ENCODE data around the gene JAZF1.

DNA sequence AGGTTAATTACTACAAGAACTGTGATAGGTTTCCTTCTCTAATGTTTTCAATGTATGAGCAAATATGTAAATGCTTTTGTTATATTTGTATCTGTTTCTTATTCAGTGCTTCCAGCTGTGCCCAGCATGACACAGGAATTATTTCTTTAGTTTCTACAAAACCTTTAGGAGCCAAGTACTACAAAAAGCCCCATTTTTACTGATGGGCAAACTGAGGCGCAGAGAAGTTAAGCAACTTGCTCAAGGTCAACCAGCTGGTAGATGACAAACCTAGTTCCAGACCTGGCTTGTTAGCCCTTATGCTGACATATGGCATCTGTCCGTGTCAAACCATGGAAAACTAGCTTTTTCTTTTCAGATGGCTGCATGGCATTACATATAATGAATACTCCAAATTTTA is 134.6 kb downstream of the JAZF1 start:
- TF ChIP-seq, protein P1, sequence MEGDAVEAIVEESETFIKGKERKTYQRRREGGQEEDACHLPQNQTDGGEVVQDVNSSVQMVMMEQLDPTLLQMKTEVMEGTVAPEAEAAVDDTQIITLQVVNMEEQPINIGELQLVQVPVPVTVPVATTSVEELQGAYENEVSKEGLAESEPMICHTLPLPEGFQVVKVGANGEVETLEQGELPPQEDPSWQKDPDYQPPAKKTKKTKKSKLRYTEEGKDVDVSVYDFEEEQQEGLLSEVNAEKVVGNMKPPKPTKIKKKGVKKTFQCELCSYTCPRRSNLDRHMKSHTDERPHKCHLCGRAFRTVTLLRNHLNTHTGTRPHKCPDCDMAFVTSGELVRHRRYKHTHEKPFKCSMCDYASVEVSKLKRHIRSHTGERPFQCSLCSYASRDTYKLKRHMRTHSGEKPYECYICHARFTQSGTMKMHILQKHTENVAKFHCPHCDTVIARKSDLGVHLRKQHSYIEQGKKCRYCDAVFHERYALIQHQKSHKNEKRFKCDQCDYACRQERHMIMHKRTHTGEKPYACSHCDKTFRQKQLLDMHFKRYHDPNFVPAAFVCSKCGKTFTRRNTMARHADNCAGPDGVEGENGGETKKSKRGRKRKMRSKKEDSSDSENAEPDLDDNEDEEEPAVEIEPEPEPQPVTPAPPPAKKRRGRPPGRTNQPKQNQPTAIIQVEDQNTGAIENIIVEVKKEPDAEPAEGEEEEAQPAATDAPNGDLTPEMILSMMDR (IDR thresholded peaks at IDR 0.05; ENCODE audit: low read length), result no peak
- no peak for TF ChIP-seq EZH2phosphoT487 (IDR thresholded peaks at IDR 0.05; ENCODE audit: low read length)
- no peak for TF ChIP-seq EZH2 (optimal IDR thresholded peaks at IDR 0.05; ENCODE audit: low read depth, low read length)

Data from MM.1S (cell line).